Heart right ventricle (tissue), 16 donors: Measurements from ENCODE around the gene POP5. TPM values are rescaled to one million over a fixed set of nuclear protein-coding genes. Genes with fewer than 3 reads are reported as not detected.

ENCODE experiments used
- ATAC-seq, 8 donors: fragments of 200-7000 bp; cut with Tn5 transposase; one replicate each; pipeline ENCODE4 v1.9.1; 2020; ENCODE audit warnings: mild to moderate bottlenecking in 8 of 8, moderate library complexity in 8 of 8, moderate number of reproducible peaks in 1 of 8
- DNase-seq, 2 donors: peaks; one replicate each; pipeline ENCODE4 v3.0.0-alpha.2; 2020
- H3K27ac ChIP-seq, 10 donors: fragments of 200-600 bp; sonication (generic) in 2 of 10; one replicate each; pipeline versions ENCODE4 v1.5.0 to v1.8.0; 2020 to 2022; ENCODE audit warnings: mild to moderate bottlenecking in 3 of 10
- H3K27me3 ChIP-seq, 7 donors: fragments of 200-600 bp; one replicate each; pipeline ENCODE4 v1.8.0; 2021 to 2022; ENCODE audit warnings: mild to moderate bottlenecking in 2 of 7
- H3K36me3 ChIP-seq, 9 donors: fragments of 200-600 bp; sonication (generic) in 1 of 9; one replicate each; pipeline versions ENCODE4 v1.5.0 to v1.8.0; 2020 to 2022; ENCODE audit warnings: mild to moderate bottlenecking in 2 of 9
- H3K4me1 ChIP-seq, 9 donors: fragments of 200-600 bp; sonication (generic) in 1 of 9; one replicate each; pipeline versions ENCODE4 v1.5.0 to v1.8.0; 2020 to 2022; ENCODE audit warnings: mild to moderate bottlenecking in 4 of 9
- H3K4me3 ChIP-seq, 10 donors: fragments of 200-600 bp; sonication (generic) in 2 of 10; one replicate each; pipeline versions ENCODE4 v1.5.0 to v1.8.0; 2020 to 2022; ENCODE audit warnings: mild to moderate bottlenecking in 7 of 10, moderate library complexity in 2 of 10
- H3K9me3 ChIP-seq, 11 donors: fragments of 200-600 bp in 10 of 11; sonication (generic) in 2 of 11; one replicate each; pipeline versions ENCODE4 v1.5.0 to v1.8.0; 2013 to 2022; ENCODE audit warnings: mild to moderate bottlenecking in 2 of 11, control low read depth in 1 of 11, moderate library complexity in 1 of 11
- CTCF ChIP-seq, 9 donors: fragments of 200-600 bp; sonication (generic) in 2 of 9; IDR thresholded peaks; one replicate each; pipeline versions ENCODE4 v1.5.0 to v1.8.0; 2021 to 2022; ENCODE audit warnings: antibody characterized with exemption in 9 of 9, mild to moderate bottlenecking in 5 of 9, moderate library complexity in 1 of 9
- WGBS, 2 donors: extraction: QIAGEN DNeasy Blood & Tissue Kit; methylation state at CpG; one replicate each; pipeline ENCODE4 v1.1.7; 2013; ENCODE audit warnings: inconsistent platforms in 1 of 2; 5-methylcytosine and 5-hydroxymethylcytosine counted together
- intact Hi-C, 10 donors: fragments of 100-400 bp; cut with DNase I; formaldehyde crosslinking; loops; one replicate each; pipeline versions ENCODE4 v1.11.1 to v1.14.2; 2022
- polyA plus RNA-seq, 2 donors: library from polyadenylated mRNA; stranded (reverse); fragments of 200-250 nt; gene quantifications; one replicate each; pipeline ENCODE4 v1.2.3, GENCODE V29; 2013
- total RNA-seq, 10 donors: library from RNA; stranded (reverse); fragmentation: NEBNext Ultra II Directional in 3 of 10; extraction: Animal tissue kit (Norgen Biotek cat#: 25700) in 3 of 10; gene quantifications; one replicate each; pipeline versions ENCODE4 v1.2.1 to v1.2.4, GENCODE V29; 2021 to 2023
- donor health status: Arrhythmogenic right ventricular cardiomyopathy.
- donor health status: ischemic (EF 13 %, LVEDD 7.1; RV severe dilation, severe dysfunction).
- donor health status: healthy with polysubstance abuse.
- donor health status: DM: no; HTN: yes; CAD: no.
- donor health status: DM: no; HTN: no; CAD: no.
- donor health status: ischemic (EF 25% LVEDD 6.9; RV normal size, moderate dysfunction).
- donor health status: ischemic (EF 25% LVEDD 5.7; RV mildly dilated, moderate dysfunction).
- donor health status: healthy.
- donor health status: DM: yes; HTN: yes; CAD: no.
- donor health status: Ischemic cardiomyopathy.
- donor health status: ischemic (EF 35%, LVEDD 5.7; RV mildly dilated, moderate dysfunction).
- donor health status: nonischemic (EF 11% LVEDD 7.7; RV severe dilation, severe dysfunction).
- donor health status: DM: yes; HTN: yes; CAD: no.
- donor health status: PGD.
- donor health status: ischemic (EF 29% LVEDD 5.4; RV normal size, mild dysfunction).
- donor health status: nonischemic (EF 23%, LVEDD 6.1; RV moderate dilation, normal function).

Gene POP5
- total and polyA plus RNA-seq, 12 donors: 21.1 to 59.6 (median 36.9) TPM

GRCh38 chr12:120588371-120588770 lies 7.2 kb upstream of the POP5 start:
- WGBS, 2 donors: 92 to 97% methylated on average over 1 of the region's 1 CpG
- H3K36me3 ChIP-seq: no peaks in the 10 kb centered on the region
- peak overlapping the region in 9 of 10 donors; percentile 49 to 84 (median 65) for H3K27ac ChIP-seq
- DNase-seq: no peak
- ATAC-seq: no peak
- no peaks in the 10 kb centered on the region for H3K9me3 ChIP-seq
- no peak overlapping the region for H3K4me3 ChIP-seq
- no peak for TF ChIP-seq CTCF (IDR thresholded peaks at IDR 0.05)
- H3K4me1 ChIP-seq: peaks cover 2 to 33% (median 20%) of the 10 kb centered on the region in 9 donors
- intact Hi-C loops: loop anchor here in 5 of 10 donors (5.0 to 10.0 kb wide), 7 partner anchors 54 to 519 kb away; partner anchors contain the start of genes UNC119B (in 2 of the 5), CABP1 (in 1 of the 5) and HNF1A (in 1 of the 5)
- peaks cover 0 to 22% (median 0%) of the 10 kb centered on the region in 7 donors for H3K27me3 ChIP-seq

DNA sequence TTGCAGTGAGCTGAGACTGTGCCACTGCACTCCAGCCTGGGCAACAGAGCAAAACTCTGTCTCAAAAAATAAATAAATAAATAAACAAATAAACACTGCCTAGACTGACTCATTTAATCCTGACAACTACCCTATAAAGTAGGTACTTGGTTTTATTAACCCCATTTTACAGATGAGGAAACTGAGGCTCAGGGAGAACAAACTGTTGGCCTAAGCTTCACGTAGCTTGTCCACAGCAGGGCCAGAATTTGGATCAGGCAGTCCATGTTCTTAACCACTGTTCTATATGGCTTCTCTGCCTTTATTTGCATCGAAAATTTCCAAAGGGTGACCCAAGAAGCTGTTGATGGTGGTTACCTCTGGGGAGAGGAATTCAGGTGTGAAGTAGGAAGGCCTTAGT lies 5.7 kb upstream of the POP5 start:
- Histone ChIP-seq H3K27me3 (peaks cover 0 to 22% (median 0%) of the 10 kb centered on the region in 7 donors), H3K4me1 (peaks cover 6 to 40% (median 25%) of the 10 kb centered on the region in 9 donors), H3K36me3 (no peaks in the 10 kb centered on the region), H3K9me3 (no peaks in the 10 kb centered on the region), H3K27ac (no peak overlapping the region), H3K4me3 (no peak overlapping the region)
- TF ChIP-seq CTCF (IDR thresholded peaks at IDR 0.05): no peak
- intact Hi-C loops: loop anchor here in 5 of 10 donors (5.0 to 10.0 kb wide), 7 partner anchors 55 to 520 kb away; partner anchors contain the start of genes UNC119B (in 2 of the 5), CABP1 (in 1 of the 5) and HNF1A (in 1 of the 5)
- ATAC-seq: no peak
- no peak for DNase-seq
- WGBS, 2 donors: 98% methylated on average over 2 of the region's 2 CpGs

DNA sequence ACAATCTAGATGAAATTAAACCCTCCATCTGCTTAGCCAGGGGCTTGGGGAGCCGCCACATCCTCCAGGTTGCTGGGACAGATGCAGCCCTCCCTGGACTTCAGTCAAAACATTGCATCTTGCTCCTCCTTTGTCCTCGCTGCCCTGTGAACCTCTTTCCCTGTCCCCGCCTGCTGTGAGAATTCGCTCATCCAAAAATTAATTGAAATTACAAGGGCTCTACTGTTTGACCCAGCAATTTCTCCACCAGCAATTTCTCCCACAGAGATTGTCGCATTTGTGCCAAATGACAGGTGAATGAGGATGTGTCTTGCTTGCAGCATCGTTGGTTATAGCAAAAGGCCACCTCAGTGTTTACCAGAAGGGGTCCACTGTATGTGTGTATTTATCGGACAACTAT lies 5.0 kb upstream of the POP5 start:
- no peaks in the 10 kb centered on the region for H3K36me3 ChIP-seq
- no peak overlapping the region for H3K27ac ChIP-seq
- ATAC-seq (no peak), DNase-seq (no peak)
- intact Hi-C loops: loop anchor here in 5 of 10 donors (5.0 to 10.0 kb wide), 7 partner anchors 56 to 521 kb away; partner anchors contain the start of genes UNC119B (in 2 of the 5), CABP1 (in 1 of the 5) and HNF1A (in 1 of the 5)
- TF ChIP-seq CTCF (IDR thresholded peaks at IDR 0.05): no peak
- peaks cover 0 to 22% (median 0%) of the 10 kb centered on the region in 7 donors for H3K27me3 ChIP-seq
- peaks cover 6 to 44% (median 26%) of the 10 kb centered on the region in 9 donors for H3K4me1 ChIP-seq
- H3K9me3 ChIP-seq: no peaks in the 10 kb centered on the region
- WGBS, 2 donors: 73 to 75% methylated on average over 7 of the region's 7 CpGs
- H3K4me3 ChIP-seq: no peak overlapping the region

GRCh38 chr12:120584343-120585149 lies 3.3 kb upstream of the POP5 start:
- Histone ChIP-seq H3K9me3 (no peaks in the 10 kb centered on the region), H3K36me3 (peaks cover 0 to 9% (median 0%) of the 10 kb centered on the region in 9 donors), H3K27me3 (peaks cover 0 to 22% (median 0%) of the 10 kb centered on the region in 7 donors), H3K4me1 (peaks cover 6 to 54% (median 34%) of the 10 kb centered on the region in 9 donors), H3K4me3 (peak overlapping the region; percentile 25 to 58 (median 49)), H3K27ac (peak overlapping the region in 3 of 10 donors; percentile 6 to 36 (median 20))
- DNase-seq: peak; percentile 31 to 61
- peak; percentile 10 to 47 (median 24) for ATAC-seq
- peak in 8 of 9 donors; percentile 11 to 60 (median 48) for TF ChIP-seq CTCF (IDR thresholded peaks at IDR 0.05)
- intact Hi-C loops: loop anchor here in 9 of 10 donors (1.0 to 10.0 kb wide), 11 partner anchors 58 to 528 kb away; partner anchors contain the start of genes UNC119B (in 3 of the 9), CABP1 (in 1 of the 9) and HNF1A (in 1 of the 9)
- 2 to 3% methylated on average over 53 to 65 of the region's 65 CpGs for WGBS, 2 donors
